GM06990 (cell line): ENCODE data around the gene SNX30.

Source experiments
- DNase-seq: peaks from one replicate; pipeline ENCODE4 v3.0.0-alpha.2; 2011; ENCODE audit not compliant: insufficient read length; ENCODE audit errors: extremely low read depth
- H3K27me3 ChIP-seq: replicated peaks from 2 replicates; pipeline ENCODE4 v1.6.0; 2011; ENCODE audit warnings: low read length; ENCODE audit not compliant: control insufficient read depth, insufficient read depth
- H3K36me3 ChIP-seq: 2 replicates; pipeline ENCODE4 v1.5.1; 2011; ENCODE audit warnings: low read length; ENCODE audit not compliant: control insufficient read depth, insufficient read depth
- H3K4me3 ChIP-seq: replicated peaks from 2 replicates; pipeline ENCODE4 v1.5.1; 2011; ENCODE audit warnings: low read depth, mild to moderate bottlenecking, control low read depth, low read length
- TF ChIP-seq, protein P1 (sequence below): IDR thresholded peaks from 2 replicates; pipeline ENCODE4 v1.5.1; 2011; ENCODE audit warnings: low read length, control low read depth, mild to moderate bottlenecking, inconsistent platforms; ENCODE audit not compliant: insufficient read depth, poor library complexity, severe bottlenecking

SNX30 gene, protein sequence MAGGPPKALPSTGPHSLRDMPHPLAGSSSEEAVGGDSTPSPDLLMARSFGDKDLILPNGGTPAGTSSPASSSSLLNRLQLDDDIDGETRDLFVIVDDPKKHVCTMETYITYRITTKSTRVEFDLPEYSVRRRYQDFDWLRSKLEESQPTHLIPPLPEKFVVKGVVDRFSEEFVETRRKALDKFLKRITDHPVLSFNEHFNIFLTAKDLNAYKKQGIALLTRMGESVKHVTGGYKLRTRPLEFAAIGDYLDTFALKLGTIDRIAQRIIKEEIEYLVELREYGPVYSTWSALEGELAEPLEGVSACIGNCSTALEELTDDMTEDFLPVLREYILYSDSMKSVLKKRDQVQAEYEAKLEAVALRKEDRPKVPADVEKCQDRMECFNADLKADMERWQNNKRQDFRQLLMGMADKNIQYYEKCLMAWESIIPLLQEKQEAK

DNA sequence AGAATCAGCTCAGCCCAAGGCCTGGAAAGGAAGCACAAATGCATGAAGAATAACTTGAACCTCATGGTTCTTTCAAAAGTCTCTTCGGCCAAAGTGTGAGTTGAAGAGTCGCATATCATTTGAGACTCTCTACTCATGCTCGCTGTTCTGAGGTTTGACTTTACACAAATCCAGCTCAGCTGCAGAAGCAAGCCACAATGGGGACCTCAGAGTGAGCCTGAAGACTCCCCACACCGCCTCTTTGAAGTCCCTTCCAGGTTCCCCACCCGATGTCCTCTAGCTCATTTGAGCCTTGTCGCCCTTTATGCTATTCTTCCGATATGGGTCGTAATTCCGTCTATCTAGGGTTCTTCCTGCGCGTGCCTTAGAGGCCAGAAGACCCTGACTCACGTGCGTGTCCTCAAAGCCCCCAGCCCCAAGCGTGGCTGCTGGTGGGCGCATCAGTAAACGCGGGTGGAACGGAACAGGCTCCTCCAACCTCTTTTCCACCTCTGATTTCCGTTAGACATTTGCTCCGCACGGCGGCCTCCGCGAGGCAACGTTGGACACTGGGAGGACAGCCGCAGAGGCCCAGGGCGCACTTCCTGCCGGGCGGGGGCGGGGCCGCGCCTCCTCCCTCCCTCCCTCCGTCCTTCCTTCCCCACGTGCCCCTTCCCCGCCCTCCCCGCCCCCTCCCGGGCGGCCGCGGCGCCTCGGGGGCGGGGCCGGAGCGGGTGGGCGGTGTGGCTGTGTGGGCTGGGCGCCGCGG is at the start of gene SNX30:
TSS of gene SNX30 (plus strand) at position 745 of the 748 bp plus-strand sequence. CDS start 242 bp downstream, outside the sequence.
- no peaks in the 10 kb centered on the region for H3K36me3 ChIP-seq
- DNase-seq, result peak; percentile 91
- peak within 1 kb of the TSS; percentile 79 for H3K4me3 ChIP-seq
- no peaks in the 10 kb centered on the region for H3K27me3 ChIP-seq
- TF ChIP-seq, protein P1, sequence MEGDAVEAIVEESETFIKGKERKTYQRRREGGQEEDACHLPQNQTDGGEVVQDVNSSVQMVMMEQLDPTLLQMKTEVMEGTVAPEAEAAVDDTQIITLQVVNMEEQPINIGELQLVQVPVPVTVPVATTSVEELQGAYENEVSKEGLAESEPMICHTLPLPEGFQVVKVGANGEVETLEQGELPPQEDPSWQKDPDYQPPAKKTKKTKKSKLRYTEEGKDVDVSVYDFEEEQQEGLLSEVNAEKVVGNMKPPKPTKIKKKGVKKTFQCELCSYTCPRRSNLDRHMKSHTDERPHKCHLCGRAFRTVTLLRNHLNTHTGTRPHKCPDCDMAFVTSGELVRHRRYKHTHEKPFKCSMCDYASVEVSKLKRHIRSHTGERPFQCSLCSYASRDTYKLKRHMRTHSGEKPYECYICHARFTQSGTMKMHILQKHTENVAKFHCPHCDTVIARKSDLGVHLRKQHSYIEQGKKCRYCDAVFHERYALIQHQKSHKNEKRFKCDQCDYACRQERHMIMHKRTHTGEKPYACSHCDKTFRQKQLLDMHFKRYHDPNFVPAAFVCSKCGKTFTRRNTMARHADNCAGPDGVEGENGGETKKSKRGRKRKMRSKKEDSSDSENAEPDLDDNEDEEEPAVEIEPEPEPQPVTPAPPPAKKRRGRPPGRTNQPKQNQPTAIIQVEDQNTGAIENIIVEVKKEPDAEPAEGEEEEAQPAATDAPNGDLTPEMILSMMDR, result no peak

DNA sequence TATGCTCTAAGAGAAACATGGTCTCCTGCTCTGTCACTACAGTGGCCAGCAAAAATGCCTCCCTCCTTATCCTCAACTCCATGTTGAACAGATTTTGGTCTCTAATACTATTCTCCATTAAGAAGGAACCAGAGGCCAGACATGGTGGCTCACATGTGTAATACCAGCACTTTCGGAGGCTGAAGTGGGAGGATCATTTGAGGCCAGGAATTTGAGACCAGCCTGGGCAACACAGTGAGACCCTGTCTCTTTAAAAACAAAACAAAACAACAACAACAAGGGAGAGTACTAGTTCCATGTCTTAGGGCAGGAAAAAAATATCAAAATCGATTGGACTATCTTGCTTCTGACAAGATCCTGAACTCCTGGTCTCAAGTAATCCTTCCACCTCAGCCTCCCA is 47.3 kb upstream of the SNX30 start:
- Histone ChIP-seq H3K27me3 (no peaks in the 10 kb centered on the region), H3K36me3 (no peaks in the 10 kb centered on the region; the same call in 1 of the 2 replicates), H3K4me3 (no peak overlapping the region)
- TF ChIP-seq, protein P1, result no peak
- DNase-seq, result no peak

DNA sequence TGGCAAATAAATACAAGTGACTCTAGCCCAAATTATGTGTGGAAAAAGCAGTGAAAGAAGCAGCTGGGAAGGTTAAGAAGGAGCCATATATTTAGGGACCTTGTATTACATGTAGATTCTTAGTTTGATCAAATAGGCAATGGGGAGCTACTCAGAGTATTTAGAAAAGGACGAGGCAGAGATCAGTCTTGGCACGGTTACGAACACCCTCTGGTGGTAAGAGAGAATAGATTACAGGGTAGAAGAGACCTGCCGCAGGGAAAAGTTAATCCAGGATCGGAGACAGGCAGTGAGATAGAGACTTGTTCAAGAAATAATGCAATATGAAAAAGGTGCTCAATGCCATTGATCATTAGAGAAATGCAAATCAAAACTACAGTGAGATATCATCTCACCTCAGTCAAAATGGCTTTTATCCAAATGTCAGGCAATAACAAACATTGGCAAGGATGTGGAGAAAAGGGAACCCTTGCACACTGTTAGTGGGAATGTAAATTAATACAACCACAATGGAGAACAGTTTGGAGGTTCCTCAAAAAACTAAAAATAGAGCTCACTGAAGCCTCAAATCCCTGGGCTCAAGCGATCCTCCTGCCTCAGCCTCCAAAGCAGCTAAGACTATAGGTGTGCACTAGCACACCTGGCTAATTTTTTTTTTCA is 44.7 kb upstream of the SNX30 start:
- no peak overlapping the region for H3K4me3 ChIP-seq
- no peaks in the 10 kb centered on the region; the same call in 1 of the 2 replicates for H3K36me3 ChIP-seq
- DNase-seq, result no peak
- TF ChIP-seq, protein P1, result no peak
- H3K27me3 ChIP-seq, result no peaks in the 10 kb centered on the region

DNA sequence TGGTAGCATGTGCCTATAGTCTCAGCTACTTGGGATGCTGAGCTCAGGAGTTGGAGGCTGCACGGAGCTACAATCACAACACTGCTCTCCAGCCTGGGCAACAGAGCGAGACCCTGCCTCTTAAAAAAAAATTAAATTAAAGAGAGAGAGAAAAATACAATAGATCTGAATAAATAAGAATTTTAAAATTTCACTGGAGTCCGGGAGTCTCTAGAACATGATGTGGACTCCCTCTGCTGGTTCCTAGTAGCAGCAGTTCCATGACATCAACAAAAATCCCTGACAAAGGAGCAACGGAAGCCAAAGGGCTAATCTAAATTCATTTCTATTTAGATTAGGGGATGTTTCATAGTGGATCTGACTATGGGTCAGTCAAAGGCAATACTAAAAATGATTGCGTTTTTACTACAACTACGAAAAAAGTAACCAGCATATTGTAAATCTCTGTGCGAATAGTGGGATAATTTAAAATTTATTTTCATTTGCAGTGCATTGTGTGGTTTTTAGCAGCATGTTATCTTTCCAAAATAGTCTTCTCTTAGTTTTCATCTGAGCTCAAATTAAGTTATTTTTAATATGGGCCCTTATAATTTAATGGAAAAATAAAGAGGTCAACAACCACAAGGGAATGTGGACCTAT is 39.4 kb upstream of the SNX30 start:
- H3K27me3 ChIP-seq, result no peaks in the 10 kb centered on the region
- TF ChIP-seq, protein P1, result peak; percentile 41
- no peak overlapping the region for H3K4me3 ChIP-seq
- no peaks in the 10 kb centered on the region; the same call in 1 of the 2 replicates for H3K36me3 ChIP-seq
- no peak for DNase-seq

DNA sequence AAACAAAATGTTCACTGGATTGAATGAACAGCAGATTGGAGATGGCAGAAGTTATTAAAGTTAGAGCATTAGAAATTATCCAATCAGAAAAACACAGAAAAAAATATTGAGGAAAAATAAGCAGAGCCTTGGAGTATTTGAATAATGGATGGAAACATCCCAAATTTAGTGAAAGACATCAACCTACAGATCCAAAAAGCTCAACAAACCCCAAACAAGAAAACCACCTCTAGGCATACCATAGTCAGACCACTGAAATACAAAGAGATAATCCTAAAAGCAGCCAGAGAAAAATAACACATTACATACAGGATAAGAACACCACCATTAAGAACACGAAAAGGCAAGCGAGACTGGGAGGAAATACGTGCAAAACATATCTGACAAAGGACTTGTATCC is 37.9 kb upstream of the SNX30 start:
- Histone ChIP-seq H3K36me3 (no peaks in the 10 kb centered on the region; the same call in 1 of the 2 replicates), H3K4me3 (no peak overlapping the region), H3K27me3 (no peaks in the 10 kb centered on the region)
- TF ChIP-seq, protein P1, result no peak
- DNase-seq, result no peak
